ENCODE data around the gene CD96.
"Not testable (repeated sequence)": the region's sequence is repeated elsewhere in the genome, so short reads cannot be mapped to it uniquely, and the experiment has no call there.

CD96 gene

DNA sequence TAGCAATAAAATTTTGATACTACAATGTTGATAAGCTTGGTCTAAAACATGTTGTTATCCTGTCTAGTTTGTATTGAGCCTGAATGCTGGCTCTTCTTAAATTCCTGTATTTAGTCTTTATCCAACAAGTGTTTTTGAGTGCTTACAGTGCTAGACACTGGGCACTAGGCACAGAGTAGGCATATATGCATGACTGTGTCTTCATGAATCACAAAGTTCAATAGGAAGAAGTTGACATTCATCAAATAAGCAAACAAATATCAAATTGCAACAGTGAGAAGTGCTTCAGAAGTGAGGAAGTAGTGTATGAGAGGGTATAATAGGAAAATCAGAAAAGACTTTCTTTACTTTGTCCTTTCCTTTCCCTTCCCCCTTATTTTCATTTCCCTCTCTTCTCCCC, 6.8 kb downstream of the CD96 start:
- in situ Hi-C loops (cut with HindIII; ENCODE audit: low sequenced_read_pairs): no loop called here

DNA sequence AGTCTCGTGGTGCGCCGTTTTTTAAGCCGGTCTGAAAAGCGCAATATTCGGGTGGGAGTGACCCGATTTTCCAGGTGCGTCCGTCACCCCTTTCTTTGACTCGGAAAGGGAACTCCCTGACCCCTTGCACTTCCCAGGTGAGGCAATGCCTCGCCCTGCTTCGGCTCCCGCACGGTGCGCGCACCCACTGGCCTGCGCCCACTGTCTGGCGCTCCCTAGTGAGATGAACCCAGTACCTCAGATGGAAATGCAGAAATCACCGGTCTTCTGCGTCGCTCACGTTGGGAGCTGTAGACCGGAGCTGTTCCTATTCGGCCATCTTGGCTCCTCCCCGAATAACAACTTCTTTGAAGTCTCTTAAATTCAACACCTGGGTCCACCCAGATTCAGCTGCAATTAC, 19.9 kb downstream of the CD96 start:
- in situ Hi-C loops (cut with HindIII; ENCODE audit: low sequenced_read_pairs): not testable (repeated sequence)

DNA sequence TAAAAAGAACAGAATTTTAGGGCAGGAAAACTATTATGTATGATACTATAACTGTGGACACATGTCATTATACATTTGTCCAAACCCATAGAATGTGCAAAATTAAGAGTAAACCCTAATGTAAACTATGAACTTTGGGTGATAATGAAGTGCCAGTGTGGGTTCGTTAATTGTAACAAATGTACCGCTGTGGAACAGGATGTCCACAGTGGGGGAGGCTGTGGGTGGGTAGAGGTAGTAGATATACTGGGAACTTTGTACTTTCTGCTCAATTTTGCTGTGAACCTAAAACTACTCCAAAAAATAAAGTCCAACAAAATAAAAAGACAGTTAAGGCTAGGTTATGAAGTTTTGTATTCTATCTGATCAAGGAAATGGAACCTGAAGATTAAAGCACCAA, 24.8 kb downstream of the CD96 start:
- in situ Hi-C loops (cut with HindIII; ENCODE audit: low sequenced_read_pairs): no loop called here

DNA sequence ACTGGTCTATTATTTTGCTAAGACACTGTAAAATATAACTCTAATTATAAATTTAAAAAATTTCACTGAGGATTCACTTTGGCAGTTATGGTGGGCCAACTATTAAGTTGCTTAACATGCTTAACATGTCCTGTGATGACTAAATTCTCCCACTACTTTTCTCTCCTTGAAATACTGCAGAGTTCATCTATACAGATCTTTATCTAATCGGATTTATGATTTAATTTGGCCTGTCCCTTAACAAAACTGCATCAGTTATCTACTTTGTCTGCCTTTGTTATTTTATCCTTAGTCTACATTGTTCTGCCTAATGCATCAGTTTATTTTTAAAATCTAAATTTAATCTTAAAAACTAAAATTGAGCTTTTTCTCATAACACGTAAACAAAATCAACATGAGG, 26.4 kb downstream of the CD96 start:
- in situ Hi-C loops (cut with HindIII; ENCODE audit: low sequenced_read_pairs): no loop called here

DNA sequence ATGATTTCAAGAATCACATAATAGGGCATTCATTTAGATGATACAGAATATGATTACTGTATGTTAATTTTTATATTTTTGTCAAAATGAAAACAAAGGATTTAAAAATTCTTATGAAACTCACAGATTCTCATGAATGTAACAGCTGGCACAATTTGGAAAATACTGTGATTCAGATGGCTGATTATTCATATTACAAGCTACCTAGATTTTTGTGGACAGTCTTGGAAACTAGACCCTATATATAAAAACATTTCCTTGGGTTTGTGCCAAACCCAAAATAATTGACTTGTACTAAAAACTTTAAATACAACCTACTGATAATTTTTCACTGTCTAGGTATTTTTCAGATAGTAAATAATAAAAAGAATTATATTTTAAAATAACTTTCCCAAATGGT, 26.9 kb downstream of the CD96 start:
- in situ Hi-C loops (cut with HindIII; ENCODE audit: low sequenced_read_pairs): no loop called here

DNA sequence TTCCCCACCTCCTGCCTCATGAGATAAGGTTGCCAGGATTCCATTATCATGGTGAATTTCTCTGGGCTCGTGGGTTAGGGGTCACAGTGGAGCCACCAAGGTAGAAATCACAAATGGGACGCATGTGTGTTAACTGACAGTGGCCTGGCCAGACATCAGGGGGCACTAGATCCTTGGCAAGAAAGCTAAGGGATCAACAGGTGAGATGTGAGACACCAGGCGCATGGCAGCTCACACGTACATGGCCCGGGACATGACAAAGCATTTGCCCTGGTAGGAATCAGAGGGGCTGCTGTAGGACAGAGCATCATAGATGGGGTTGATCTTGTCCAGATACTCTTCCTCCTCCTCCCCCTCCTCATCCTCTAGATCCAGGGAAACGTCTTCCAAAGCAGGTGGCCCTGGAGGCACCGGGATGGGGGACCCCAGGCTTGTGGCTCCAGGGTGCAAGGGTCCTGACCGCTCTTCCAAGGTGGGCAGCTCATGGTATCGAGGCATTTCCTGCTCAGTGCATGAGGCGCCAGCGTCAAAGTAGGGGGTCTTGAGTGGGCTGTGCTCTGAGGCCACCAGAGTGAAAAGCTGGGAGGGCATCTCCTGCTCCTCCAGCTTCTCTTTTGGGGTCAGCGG, 28.5 kb downstream of the CD96 start:
- in situ Hi-C loops (cut with HindIII; ENCODE audit: low sequenced_read_pairs): no loop called here

DNA sequence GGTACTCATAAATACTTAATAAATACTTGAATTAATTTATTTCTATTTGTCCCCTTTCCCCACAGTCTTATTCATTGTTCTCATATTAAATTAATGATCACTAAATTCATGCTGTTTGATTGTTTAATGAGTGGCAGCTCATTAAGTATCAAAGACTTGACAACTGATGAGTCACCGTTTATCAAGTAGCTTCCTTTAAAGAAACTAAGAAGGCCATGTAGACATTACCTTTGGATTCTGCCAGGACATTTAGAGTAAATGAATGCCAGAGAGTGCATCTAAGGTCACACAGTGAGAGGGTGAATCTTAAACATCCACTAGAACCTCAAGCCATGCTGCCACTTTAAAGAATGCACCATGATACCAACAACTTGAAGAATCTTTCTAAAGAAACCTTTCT, 29.3 kb downstream of the CD96 start:
- in situ Hi-C loops (cut with HindIII; ENCODE audit: low sequenced_read_pairs): no loop called here

DNA sequence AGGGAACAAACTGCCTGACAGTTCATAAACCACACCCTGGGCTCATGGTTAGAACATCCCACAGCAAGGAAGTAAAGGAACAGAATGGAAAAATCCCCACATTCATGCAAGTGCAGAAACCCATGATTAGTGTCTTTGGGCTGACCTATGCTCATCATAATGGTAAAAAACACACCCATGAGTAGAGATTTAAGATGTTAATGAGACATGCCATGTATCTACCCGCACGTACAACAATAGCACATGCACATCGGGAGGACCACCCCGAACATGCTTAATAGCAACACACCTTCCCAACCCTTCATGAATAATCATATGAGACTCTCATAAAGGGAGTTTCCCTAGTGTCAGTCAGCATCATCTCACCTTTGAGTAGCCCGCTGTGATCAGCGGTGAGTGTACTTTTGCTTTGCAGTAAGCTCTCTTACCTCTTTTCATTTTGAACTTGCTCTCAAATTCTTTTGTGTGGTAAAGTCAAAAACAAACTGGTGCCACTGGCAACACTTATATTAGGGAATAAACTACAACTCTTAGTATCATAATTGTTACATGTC, 30.0 kb downstream of the CD96 start:
- in situ Hi-C loops (cut with HindIII; ENCODE audit: low sequenced_read_pairs): no loop called here

DNA sequence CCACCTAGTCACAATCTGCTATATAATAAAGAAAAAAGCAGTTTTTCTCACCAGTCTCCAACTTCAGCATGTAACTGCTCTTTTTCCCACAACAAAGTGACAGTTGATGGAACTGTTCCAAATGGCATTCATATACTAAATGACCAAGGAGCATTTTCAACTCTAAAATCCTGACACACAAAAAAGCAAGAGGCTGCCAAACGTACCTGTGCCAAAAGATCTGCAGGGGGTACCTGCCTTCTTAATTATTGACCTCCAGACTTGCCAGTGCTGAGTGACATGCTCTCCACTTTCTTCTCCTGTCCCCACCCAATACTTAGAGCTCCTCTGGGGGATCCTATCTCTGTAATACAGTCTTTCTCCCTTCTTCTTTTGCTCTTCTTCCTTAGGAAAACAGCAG, 35.1 kb downstream of the CD96 start:
- in situ Hi-C loops (cut with HindIII; ENCODE audit: low sequenced_read_pairs): loop anchor here (5.0 kb wide), 3 partner anchors 40 to 295 kb away; no protein-coding TSS in a partner anchor

DNA sequence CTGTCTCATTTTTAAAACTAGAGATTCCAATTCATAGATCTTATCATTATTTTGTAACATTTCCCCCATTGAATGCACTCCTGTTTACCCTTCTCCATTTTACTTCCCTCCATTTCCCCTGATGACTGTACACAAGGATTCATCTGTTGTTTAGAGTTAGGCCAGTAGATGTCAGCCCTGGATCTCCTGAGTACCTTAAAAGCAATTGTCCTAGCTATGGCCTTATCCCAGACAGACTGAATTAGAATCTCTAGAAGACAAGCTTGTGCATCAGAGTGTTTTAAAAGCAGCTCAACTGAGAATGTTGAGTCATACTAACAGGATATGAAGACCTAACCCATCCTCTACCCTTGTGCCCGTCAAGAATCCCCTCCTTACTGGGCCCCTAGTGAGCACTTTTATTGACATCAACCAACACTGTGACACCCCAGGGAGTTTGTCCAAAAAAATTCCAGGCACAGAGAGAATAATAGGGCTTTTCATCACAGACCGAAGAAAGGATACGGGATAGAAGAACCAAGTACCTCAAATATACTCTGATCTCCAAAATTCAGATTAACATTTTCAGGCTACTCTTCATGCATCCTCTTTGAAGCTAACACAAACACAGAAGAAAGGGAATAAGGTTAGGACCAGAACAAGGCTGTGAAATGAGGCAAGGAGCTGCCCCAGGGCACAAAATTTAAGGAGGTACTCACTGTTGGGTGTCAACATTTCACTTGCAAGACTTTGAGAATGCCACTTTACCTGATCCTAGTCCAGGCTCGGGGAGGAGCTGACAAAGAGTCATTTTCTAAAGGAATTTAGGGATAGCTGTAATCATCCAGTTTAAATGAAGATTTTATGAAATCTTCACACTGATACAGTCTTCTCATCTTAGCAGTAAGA, 36.0 kb downstream of the CD96 start:
- in situ Hi-C loops (cut with HindIII; ENCODE audit: low sequenced_read_pairs): loop anchor here (5.0 kb wide), 3 partner anchors 39 to 294 kb away; no protein-coding TSS in a partner anchor

DNA sequence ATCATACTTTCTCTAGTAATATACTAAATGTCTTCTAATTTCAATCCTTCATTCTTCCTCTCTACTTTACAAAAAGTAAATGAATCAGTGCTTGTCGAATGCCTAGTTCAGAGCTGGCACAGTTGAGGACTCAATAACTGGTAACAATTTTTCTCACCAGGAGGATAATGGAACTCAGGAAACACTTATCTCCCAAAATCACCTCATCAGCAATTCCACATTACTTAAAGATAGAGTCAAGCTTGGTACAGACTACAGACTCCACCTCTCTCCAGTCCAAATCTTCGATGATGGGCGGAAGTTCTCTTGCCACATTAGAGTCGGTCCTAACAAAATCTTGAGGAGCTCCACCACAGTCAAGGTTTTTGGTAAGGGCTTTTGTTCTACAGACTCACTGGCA, 36.9 kb downstream of the CD96 start:
- in situ Hi-C loops (cut with HindIII; ENCODE audit: low sequenced_read_pairs): loop anchor here (5.0 kb wide), 3 partner anchors 38 to 293 kb away; no protein-coding TSS in a partner anchor

DNA sequence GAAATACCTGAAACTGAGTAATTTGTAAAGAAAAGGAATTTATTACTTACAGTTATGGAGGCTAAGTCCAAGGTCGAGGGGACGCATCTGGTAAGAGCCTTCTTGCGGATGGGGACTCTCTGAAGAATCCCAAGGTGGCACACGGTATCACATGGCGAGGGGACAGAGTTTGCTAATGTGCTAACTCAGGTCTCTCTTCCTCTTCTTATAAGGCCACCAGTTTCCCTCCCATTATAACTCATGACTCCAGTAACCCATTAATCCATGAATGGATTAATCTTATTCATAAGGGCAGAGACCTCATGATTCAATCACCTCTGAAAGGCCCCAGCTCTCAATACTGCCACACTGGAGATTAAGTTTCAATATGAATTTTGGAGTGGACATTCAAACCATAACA, 37.5 kb downstream of the CD96 start:
- in situ Hi-C loops (cut with HindIII; ENCODE audit: low sequenced_read_pairs): loop anchor here (5.0 kb wide), 3 partner anchors 38 to 293 kb away; no protein-coding TSS in a partner anchor

DNA sequence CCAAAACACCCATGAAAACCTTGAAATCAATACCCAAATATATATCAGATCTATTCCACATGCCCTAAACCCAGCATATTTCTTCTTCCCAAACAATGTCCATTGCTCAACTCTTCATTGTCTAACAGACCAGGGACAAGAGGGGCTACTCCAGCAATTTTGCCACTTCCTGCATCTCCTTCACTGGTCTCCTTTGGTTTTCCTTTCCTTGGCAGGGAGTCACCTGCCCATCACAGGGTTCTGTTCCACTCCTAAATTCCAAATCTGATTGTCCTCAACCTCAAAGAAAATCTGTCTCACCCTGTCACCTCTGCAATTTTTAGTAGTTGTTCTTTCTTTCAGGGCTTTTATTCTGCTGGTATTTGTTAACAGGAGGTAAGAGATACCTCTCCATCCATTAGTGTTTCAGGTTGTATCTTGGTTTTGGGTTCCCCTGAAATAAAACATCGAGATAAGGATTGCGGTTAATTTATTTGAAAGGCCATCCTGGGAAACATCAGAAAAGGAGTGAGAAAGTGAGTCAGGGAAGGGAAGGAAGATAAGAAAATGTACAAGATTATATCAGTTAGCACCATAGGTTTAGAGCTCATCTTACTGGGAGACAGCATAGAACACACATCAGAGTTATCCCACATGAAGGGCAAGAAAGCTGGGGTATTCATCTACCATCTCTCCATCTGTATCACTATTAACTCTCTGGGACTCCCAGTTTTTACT, 39.6 kb downstream of the CD96 start:
- in situ Hi-C loops (cut with HindIII; ENCODE audit: low sequenced_read_pairs): no loop called here

DNA sequence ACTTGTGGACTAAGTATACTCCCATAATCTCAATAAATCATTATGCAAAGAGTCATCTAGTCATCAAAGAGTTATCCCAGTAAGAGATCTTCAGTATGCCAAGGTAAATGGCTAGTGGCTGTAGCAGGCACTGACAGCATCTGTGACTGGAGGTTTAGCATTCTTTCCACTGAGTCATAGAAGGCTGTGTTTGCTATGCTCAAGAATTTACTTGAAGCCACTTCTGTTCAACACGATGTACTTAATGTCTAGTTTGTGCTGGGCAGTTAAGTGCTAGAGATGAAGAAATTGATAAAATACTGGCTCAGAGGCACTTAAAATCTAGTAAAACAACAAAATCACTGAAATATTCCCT, 40.1 kb downstream of the CD96 start:
- in situ Hi-C loops (cut with HindIII; ENCODE audit: low sequenced_read_pairs): no loop called here

DNA sequence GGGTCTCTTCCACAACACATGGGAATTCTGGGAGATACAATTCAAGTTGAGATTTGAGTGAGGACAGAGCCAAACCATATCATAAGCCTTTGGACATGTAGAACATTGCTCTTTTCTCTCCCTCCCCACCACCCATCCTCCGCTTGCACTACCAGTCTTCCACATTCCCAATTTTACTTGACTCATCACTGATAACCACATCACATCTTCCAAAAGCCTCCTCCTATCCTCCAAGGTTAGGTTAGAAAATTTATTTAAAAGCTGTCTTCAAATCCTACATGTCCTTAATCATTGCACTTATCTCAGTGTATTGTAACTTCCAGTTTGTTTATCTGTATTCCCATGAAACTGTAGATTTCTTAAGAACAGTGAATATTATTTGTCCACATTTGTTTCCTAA, 42.7 kb downstream of the CD96 start:
- in situ Hi-C loops (cut with HindIII; ENCODE audit: low sequenced_read_pairs): no loop called here

DNA sequence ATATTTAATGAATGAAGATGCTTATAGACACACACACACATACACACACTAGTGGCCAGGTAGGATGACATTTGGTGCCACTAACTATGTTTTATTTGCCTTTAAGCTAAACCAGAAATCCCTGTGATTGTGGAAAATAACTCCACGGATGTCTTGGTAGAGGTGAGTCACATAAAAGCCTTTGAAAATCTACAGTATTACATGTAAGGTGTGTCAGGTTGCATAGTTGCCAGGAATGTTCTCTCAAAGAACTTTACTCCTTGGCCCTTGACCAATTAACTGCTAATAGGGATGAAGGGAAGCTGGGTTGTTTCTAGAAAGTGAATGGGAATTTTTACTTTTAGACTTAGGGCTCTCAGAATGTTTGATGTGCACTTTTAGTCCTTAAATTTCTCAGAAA, 43.2 kb downstream of the CD96 start:
- in situ Hi-C loops (cut with HindIII; ENCODE audit: low sequenced_read_pairs): no loop called here

DNA sequence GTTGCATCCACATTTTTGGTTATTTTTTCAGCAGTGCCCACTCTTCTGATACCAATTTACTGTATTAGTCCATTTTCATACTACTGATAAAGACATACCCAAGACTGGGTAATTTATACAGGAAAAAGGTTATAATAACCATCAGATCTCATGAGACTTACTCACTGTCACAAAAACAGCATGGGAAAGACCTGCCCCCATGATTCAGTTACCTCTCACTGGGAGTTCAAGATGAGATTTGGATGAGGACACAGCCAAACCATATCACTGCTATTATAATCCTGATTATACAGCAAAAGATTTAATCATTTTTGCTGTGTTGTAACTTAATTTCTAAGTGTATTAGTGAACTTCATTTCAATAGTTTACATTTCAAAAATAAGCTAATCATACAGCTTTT, 46.5 kb downstream of the CD96 start:
- in situ Hi-C loops (cut with HindIII; ENCODE audit: low sequenced_read_pairs): no loop called here

DNA sequence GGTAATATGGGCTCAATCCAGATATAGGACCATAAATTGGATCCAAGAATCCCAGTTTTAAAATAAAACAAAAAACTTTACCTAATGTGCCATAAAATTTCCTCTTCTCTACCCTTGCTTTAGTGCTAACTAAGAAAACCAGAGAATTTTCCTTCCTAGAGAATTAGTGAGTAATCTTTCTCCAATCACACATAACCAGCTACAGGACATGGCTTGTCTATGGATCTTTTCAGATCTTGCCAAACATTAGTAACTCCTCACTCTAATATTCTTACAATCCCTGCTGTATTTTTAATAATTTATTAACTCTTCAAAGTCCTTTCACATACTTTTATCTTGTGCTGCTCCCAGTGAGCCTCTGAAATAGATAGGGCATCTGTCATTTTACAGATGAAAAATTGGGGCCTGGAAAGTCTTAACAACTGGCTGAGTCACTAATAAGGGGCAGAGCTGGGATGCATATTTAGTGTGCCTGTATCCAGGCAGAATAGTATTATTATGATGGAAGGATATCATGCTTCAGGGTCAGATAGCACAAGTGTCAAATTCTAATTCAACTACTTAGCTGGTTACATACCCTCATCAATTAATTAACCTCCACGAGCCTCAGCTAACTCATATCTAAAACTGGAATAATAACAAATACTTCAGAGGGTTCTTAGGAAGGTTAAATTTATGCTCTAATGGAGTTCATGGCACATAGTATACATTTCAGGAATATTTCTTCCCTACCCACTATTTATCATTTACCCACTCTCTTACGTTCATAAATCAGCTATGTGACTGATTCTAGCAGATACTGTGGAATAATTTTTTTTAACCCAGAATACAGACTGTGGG, 47.5 kb downstream of the CD96 start:
- in situ Hi-C loops (cut with HindIII; ENCODE audit: low sequenced_read_pairs): no loop called here

DNA sequence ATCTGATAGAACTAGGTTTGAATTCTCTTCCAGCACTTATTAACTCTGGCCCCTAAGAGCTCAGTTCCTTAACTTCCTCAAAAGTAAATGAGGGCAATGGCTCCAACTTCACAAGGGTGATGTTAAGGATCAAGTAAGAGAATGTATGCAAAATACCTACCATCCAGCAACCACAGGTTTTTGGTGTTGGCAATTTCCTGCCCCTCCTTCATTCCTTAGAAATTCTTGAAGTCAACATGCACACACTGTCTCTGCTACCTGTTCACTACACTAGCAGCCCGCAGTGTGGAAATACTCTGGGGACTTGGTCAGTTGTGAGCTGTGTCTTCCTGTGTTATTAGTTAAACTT, 48.1 kb downstream of the CD96 start:
- in situ Hi-C loops (cut with HindIII; ENCODE audit: low sequenced_read_pairs): no loop called here

DNA sequence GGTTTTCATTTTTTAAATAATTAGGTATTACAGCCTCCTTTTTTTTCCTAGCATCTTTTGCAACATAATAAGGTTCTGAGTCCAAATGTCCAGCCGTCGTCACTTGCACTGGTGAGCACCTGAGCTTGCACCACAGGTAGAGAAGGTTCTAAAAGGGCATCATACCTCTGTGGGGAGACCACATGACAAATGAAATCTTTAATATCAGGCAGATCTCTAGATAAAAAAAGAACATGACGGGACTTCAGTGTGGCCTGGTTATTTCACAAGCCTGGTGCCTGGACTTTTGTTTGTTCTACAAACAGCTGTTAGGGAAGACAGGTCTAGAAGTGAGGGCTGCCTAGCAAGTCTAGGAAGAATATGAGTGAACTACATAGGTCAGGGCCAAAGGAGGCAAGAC, 49.6 kb downstream of the CD96 start:
- in situ Hi-C loops (cut with HindIII; ENCODE audit: low sequenced_read_pairs): no loop called here

DNA sequence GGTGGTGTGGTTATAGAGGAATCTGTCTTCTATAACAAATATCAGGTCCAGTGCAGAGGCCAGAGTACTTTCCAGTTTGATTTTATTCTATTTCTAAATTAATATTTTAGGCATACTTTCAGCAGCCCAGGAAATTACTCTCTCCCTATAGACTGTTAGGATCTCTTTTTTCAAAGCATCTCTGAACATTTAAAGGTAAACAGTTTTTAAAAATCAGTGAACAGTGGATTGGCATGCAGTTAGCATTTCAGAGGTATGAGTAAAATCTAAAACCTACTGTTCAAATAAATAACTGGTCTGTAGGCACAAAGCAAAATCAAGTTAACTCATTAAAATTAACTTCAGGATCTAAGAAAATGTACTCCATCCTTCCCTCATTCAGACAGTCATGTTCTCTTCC, 50.1 kb downstream of the CD96 start:
- in situ Hi-C loops (cut with HindIII; ENCODE audit: low sequenced_read_pairs): no loop called here

Measured in endothelial cell of hepatic sinusoid (primary cell).